ENCODE measurements around the gene UQCRC1.

UQCRC1 gene

GRCh38 chr3:48599077-48599501, 10.4 kb downstream of the UQCRC1 start:
- H3K36me3 ChIP-seq (ENCODE audit: control insufficient read depth in 2 of 2, insufficient read depth in 1 of 2, low read length in 2 of 2) = peaks cover 6 to 72% of the 10 kb centered on the region in 2 experiments; a peak in 2 of 3 replicates
- peak overlapping the region; percentile 64 for H3K27ac ChIP-seq (ENCODE audit: extremely low read depth, low read depth, low read length)
- H3K4me1 ChIP-seq (ENCODE audit: control insufficient read depth, insufficient read depth, low read length) = no peaks in the 10 kb centered on the region; the same call in 1 of the 2 replicates
- ChIA-PET CTCF (no interaction called here), POLR2A (interaction anchor here (1.8 kb wide), 1 partner anchor 36 kb away, joined by 5 read pairs; the partner anchor contains the start of gene SLC26A6)
- no peaks in the 10 kb centered on the region for H3K9me3 ChIP-seq (ENCODE audit: control insufficient read depth, insufficient read depth, low read depth, low read length)
- TF ChIP-seq ZNF426 (tag by site-specific recombination; IDR thresholded peaks at IDR 0.05) (no peak), ZSCAN4 (tag by site-specific recombination; IDR thresholded peaks at IDR 0.05) (no peak), ZNF311 (tag by site-specific recombination; IDR thresholded peaks at IDR 0.05; ENCODE audit: borderline replicate concordance) (no peak), ZNF600 (tag by site-specific recombination; IDR thresholded peaks at IDR 0.05) (peak; percentile 88), ZBTB17 (tag by site-specific recombination; IDR thresholded peaks at IDR 0.05) (no peak)
- no peak overlapping the region for H3K4me3 ChIP-seq (ENCODE audit: low read depth, low read length)

GRCh38 chr3:48598323-48599076, 10.9 kb downstream of the UQCRC1 start:
- POLR2A ChIA-PET = interaction anchor here (0.8 to 2.3 kb wide), 4 partner anchors 37 to 153 kb away, joined by 3 to 8 read pairs (median 4); partner anchors contain the start of gene SLC26A6
- Histone ChIP-seq H3K27ac (ENCODE audit: extremely low read depth, low read depth, low read length) (peak overlapping the region; percentile 64), H3K4me3 (ENCODE audit: low read depth, low read length) (no peak overlapping the region), H3K9me3 (ENCODE audit: control insufficient read depth, insufficient read depth, low read depth, low read length) (no peaks in the 10 kb centered on the region), H3K36me3 (ENCODE audit: control insufficient read depth in 2 of 2, insufficient read depth in 1 of 2, low read length in 2 of 2) (peaks cover 6 to 67% of the 10 kb centered on the region in 2 experiments; a peak in 2 of 3 replicates), H3K4me1 (ENCODE audit: control insufficient read depth, insufficient read depth, low read length) (no peaks in the 10 kb centered on the region; the same call in 1 of the 2 replicates)
- CTCF ChIA-PET = no interaction called here
- TF ChIP-seq ZNF10 (tag by site-specific recombination; IDR thresholded peaks at IDR 0.05) (no peak), ZNF670 (tag by site-specific recombination; IDR thresholded peaks at IDR 0.05; ENCODE audit: low read depth) (no peak), ZNF701 (tag by site-specific recombination; IDR thresholded peaks at IDR 0.05) (no peak), OSR2 (tag by site-specific recombination; IDR thresholded peaks at IDR 0.05) (peak; percentile 67), ZNF449 (tag by site-specific recombination; IDR thresholded peaks at IDR 0.05) (no peak), ZNF423 (tag by site-specific recombination; IDR thresholded peaks at IDR 0.05) (no peak), ZNF155 (tag by site-specific recombination; IDR thresholded peaks at IDR 0.05) (no peak), ZBTB17 (tag by site-specific recombination; IDR thresholded peaks at IDR 0.05) (peak; percentile 64), ZBTB44 (tag by site-specific recombination; IDR thresholded peaks at IDR 0.05) (no peak), ZNF843 (tag by site-specific recombination; IDR thresholded peaks at IDR 0.05) (no peak), ZNF677 (tag by site-specific recombination; IDR thresholded peaks at IDR 0.05) (no peak), IKZF3 (tag by site-specific recombination; IDR thresholded peaks at IDR 0.05) (no peak), ZNF704 (tag by site-specific recombination; IDR thresholded peaks at IDR 0.05) (no peak), ZNF426 (tag by site-specific recombination; IDR thresholded peaks at IDR 0.05) (no peak), ZBTB48 (tag by site-specific recombination; IDR thresholded peaks at IDR 0.05) (peak; percentile 72; the same call in 1 of the 2 replicates), ZNF18 (tag by site-specific recombination; IDR thresholded peaks at IDR 0.05) (no peak), ZNF660 (tag by site-specific recombination; IDR thresholded peaks at IDR 0.05) (no peak), ZNF521 (tag by site-specific recombination; IDR thresholded peaks at IDR 0.05) (no peak), ZNF623 (tag by site-specific recombination; IDR thresholded peaks at IDR 0.05) (no peak), SP7 (tag by site-specific recombination; IDR thresholded peaks at IDR 0.05) (peak; percentile 64), WT1 (tag by site-specific recombination; IDR thresholded peaks at IDR 0.05) (peak; percentile 96)
